Heart left ventricle (tissue), 16 donors: ENCODE results near the gene CRCP. TPM values are rescaled to one million over a fixed set of nuclear protein-coding genes. Genes with fewer than 3 reads are reported as not detected.
"Not testable (repeated sequence)": the region's sequence is repeated elsewhere in the genome, so short reads cannot be mapped to it uniquely, and the experiment has no call there.

Source experiments
- ATAC-seq, 4 donors: fragments of 200-7000 bp; cut with Tn5 transposase; one replicate each; pipeline ENCODE4 v1.9.1; 2020 to 2022; ENCODE audit warnings: moderate library complexity in 4 of 4, mild to moderate bottlenecking in 3 of 4, moderate number of reproducible peaks in 1 of 4
- DNase-seq, 5 donors: peaks; one replicate each; pipeline ENCODE4 v3.0.0-alpha.2; 2020
- H3K27ac ChIP-seq, 12 donors: fragments of 200-600 bp; sonication (generic) in 4 of 12; one replicate each; pipeline versions ENCODE4 v1.5.0 to v1.8.0; 2016 to 2022; ENCODE audit warnings: mild to moderate bottlenecking in 2 of 12
- H3K27me3 ChIP-seq, 9 donors: fragments of 200-600 bp; sonication (generic) in 2 of 9; one replicate each; pipeline versions ENCODE4 v1.5.1 to v1.8.0; 2016 to 2022; ENCODE audit warnings: mild to moderate bottlenecking in 3 of 9
- H3K36me3 ChIP-seq, 9 donors: fragments of 200-600 bp; sonication (generic) in 2 of 9; one replicate each; pipeline versions ENCODE4 v1.5.0 to v1.8.0; 2018 to 2022; ENCODE audit warnings: mild to moderate bottlenecking in 2 of 9
- H3K4me1 ChIP-seq, 12 donors: fragments of 200-600 bp; sonication (generic) in 4 of 12; one replicate each; pipeline versions ENCODE4 v1.5.0 to v1.8.0; 2016 to 2022; ENCODE audit warnings: mild to moderate bottlenecking in 3 of 12
- H3K4me3 ChIP-seq, 12 donors: fragments of 200-600 bp; sonication (generic) in 4 of 12; one replicate each; pipeline versions ENCODE4 v1.5.0 to v1.8.0; 2017 to 2022; ENCODE audit warnings: mild to moderate bottlenecking in 9 of 12, moderate library complexity in 4 of 12
- H3K9me3 ChIP-seq, 12 donors: fragments of 200-600 bp; sonication (generic) in 4 of 12; one replicate each; pipeline versions ENCODE4 v1.5.0 to v1.8.0; 2016 to 2022; ENCODE audit warnings: mild to moderate bottlenecking in 1 of 12
- CTCF ChIP-seq, 12 donors: fragments of 200-600 bp; sonication (generic) in 4 of 12; IDR thresholded peaks; one replicate each; pipeline versions ENCODE4 v1.5.0 to v1.8.0; 2018 to 2022; ENCODE audit warnings: antibody characterized with exemption in 12 of 12, mild to moderate bottlenecking in 5 of 12
- POLR2A ChIP-seq, 2 donors: fragments of 450-650 bp; IDR thresholded peaks; one replicate each; pipeline ENCODE4 v1.6.1; 2017; ENCODE audit warnings: antibody characterized with exemption in 2 of 2, mild to moderate bottlenecking in 2 of 2, moderate library complexity in 2 of 2
- WGBS, 4 donors: extraction: QIAGEN DNeasy Blood & Tissue Kit in 2 of 4; methylation state at CpG; one replicate each; pipeline versions ENCODE4 v1.1.5 to v1.1.7; 2013 to 2018; 5-methylcytosine and 5-hydroxymethylcytosine counted together
- intact Hi-C, 10 donors: fragments of 100-400 bp; cut with DNase I; formaldehyde crosslinking; loops; one replicate each; pipeline versions ENCODE4 v1.11.1 to v1.14.2; 2022
- polyA plus RNA-seq, 2 donors: library from polyadenylated mRNA; stranded (reverse); fragments of 200-250 nt; gene quantifications; one replicate each; pipeline ENCODE4 v1.2.3, GENCODE V29; 2013
- total RNA-seq, 9 donors: library from RNA; depleted of rRNA in 2 of 9; stranded (reverse); fragments of >200 nt in 2 of 9; fragmentation: NEBNext Ultra II Directional in 3 of 9; extraction: Animal tissue kit (Norgen Biotek cat#: 25700) in 3 of 9; gene quantifications; one replicate each; pipeline versions ENCODE4 v1.1.0 to v1.2.4, GENCODE V29; 2016 to 2023
- donor health status: ischemic (EF 13 %, LVEDD 7.1; RV severe dilation, severe dysfunction).
- donor health status: healthy with polysubstance abuse.
- donor health status: DM: no; HTN: yes; CAD: no.
- donor health status: DM: no; HTN: no; CAD: no.
- donor health status: ischemic (EF 25% LVEDD 6.9; RV normal size, moderate dysfunction).
- donor health status: ischemic (EF 25% LVEDD 5.7; RV mildly dilated, moderate dysfunction).
- donor health status: healthy.
- donor health status: DM: yes; HTN: yes; CAD: no.
- donor health status: ischemic (EF 35%, LVEDD 5.7; RV mildly dilated, moderate dysfunction).
- donor health status: nonischemic (EF 11% LVEDD 7.7; RV severe dilation, severe dysfunction).
- donor health status: DM: yes; HTN: yes; CAD: no.
- donor health status: PGD.
- donor health status: ischemic (EF 29% LVEDD 5.4; RV normal size, mild dysfunction).
- donor health status: nonischemic (EF 23%, LVEDD 6.1; RV moderate dilation, normal function).

Gene CRCP
- total and polyA plus RNA-seq, 11 donors = 14.7 to 69.4 (median 20.1) TPM

- Histone ChIP-seq H3K27ac (no peak overlapping the region), H3K27me3 (no peaks in the 10 kb centered on the region), H3K4me1 (peaks cover 0 to 65% (median 48%) of the 10 kb centered on the region in 12 donors), H3K9me3 (no peaks in the 10 kb centered on the region), H3K4me3 (no peak overlapping the region), H3K36me3 (peaks cover 0 to 11% (median 0%) of the 10 kb centered on the region in 9 donors)
- no peak for DNase-seq
- intact Hi-C loops = no loop called here
- TF ChIP-seq POLR2A (IDR thresholded peaks at IDR 0.05) (no peak), CTCF (IDR thresholded peaks at IDR 0.05) (no peak)
- WGBS, 4 donors = 94 to 97% (median 95%) methylated on average over 9 of the region's 9 CpGs
- ATAC-seq = no peak
These were observed 8.5 kb downstream of the CRCP start for GRCh38 chr7:66123175-66123528.

GRCh38 chr7:66124569-66124861 is 9.9 kb downstream of the CRCP start:
- H3K4me1 ChIP-seq = peaks cover 0 to 55% (median 37%) of the 10 kb centered on the region in 12 donors

GRCh38 chr7:66125052-66125694 is 10.5 kb downstream of the CRCP start:
- intact Hi-C loops = no loop called here
- no peaks in the 10 kb centered on the region for H3K27me3 ChIP-seq
- peaks cover 0 to 50% (median 32%) of the 10 kb centered on the region in 12 donors for H3K4me1 ChIP-seq
- no peak for TF ChIP-seq POLR2A (IDR thresholded peaks at IDR 0.05)
- no peak for TF ChIP-seq CTCF (IDR thresholded peaks at IDR 0.05)
- no peak overlapping the region for H3K4me3 ChIP-seq
- H3K9me3 ChIP-seq = no peaks in the 10 kb centered on the region
- peak in 3 of 4 donors; percentile 15 to 40 (median 25) for ATAC-seq
- WGBS, 4 donors = 23 to 25% (median 23%) methylated on average over 4 of the region's 4 CpGs
- H3K27ac ChIP-seq = peak overlapping the region in 10 of 12 donors; percentile 26 to 66 (median 46)
- peaks cover 0 to 8% (median 0%) of the 10 kb centered on the region in 9 donors for H3K36me3 ChIP-seq
- DNase-seq = no peak

More at GRCh38 chr7:66124569-66124861, 9.9 kb downstream of the CRCP start:
- H3K36me3 ChIP-seq, DNase-seq, H3K9me3 ChIP-seq, intact Hi-C loops, H3K4me3 ChIP-seq, H3K27me3 ChIP-seq: not testable (repeated sequence)
- peak in 1 of 4 donors; percentile 5 for ATAC-seq
- H3K27ac ChIP-seq = peak overlapping the region in 7 of 12 donors; percentile 16 to 66 (median 40)
- WGBS, 4 donors = 21 to 36% (median 34%) methylated on average over 5 of the region's 5 CpGs

GRCh38 chr7:66125781-66126352 is 11.2 kb downstream of the CRCP start:
- H3K27me3 ChIP-seq, intact Hi-C loops, H3K4me3 ChIP-seq, H3K9me3 ChIP-seq, DNase-seq: not testable (repeated sequence)
- ATAC-seq = peak in 1 of 4 donors; percentile 35
- H3K36me3 ChIP-seq = peaks cover 0 to 15% (median 4%) of the 10 kb centered on the region in 9 donors
- peak overlapping the region in 10 of 12 donors; percentile 26 to 66 (median 46) for H3K27ac ChIP-seq
- WGBS, 4 donors = 64 to 79% (median 72%) methylated on average over 6 of the region's 6 CpGs
- H3K4me1 ChIP-seq = peaks cover 0 to 49% (median 33%) of the 10 kb centered on the region in 12 donors

- Histone ChIP-seq H3K4me1 (peaks cover 0 to 49% (median 33%) of the 10 kb centered on the region in 12 donors), H3K36me3 (peaks cover 0 to 22% (median 17%) of the 10 kb centered on the region in 9 donors)
- WGBS, 4 donors = 48 to 69% (median 57%) methylated on average over 3 of the region's 3 CpGs
- H3K27ac ChIP-seq, DNase-seq, H3K27me3 ChIP-seq, H3K4me3 ChIP-seq, H3K9me3 ChIP-seq, intact Hi-C loops: not testable (repeated sequence)
- ATAC-seq = peak in 3 of 4 donors; percentile 54 to 81 (median 60)
These were observed 12.5 kb downstream of the CRCP start for GRCh38 chr7:66127172-66127571.
